CMK (cell line): Measurements from ENCODE around the gene KRTAP10-6.
A peak's percentile ranks its signal among the peaks of the same experiment; 100 is the strongest.
"Not testable (repeated sequence)": the region's sequence is repeated elsewhere in the genome, so short reads cannot be mapped to it uniquely, and the experiment has no call there.

Experiments used
- DNase-seq: peaks from one replicate; pipeline ENCODE4 v3.0.0-alpha.2; 2010; ENCODE audit warnings: low read depth

Gene KRTAP10-6

GRCh38 chr21:44599264-44600029 lies 7.1 kb upstream of the KRTAP10-6 start:
- no peak for DNase-seq

DNA sequence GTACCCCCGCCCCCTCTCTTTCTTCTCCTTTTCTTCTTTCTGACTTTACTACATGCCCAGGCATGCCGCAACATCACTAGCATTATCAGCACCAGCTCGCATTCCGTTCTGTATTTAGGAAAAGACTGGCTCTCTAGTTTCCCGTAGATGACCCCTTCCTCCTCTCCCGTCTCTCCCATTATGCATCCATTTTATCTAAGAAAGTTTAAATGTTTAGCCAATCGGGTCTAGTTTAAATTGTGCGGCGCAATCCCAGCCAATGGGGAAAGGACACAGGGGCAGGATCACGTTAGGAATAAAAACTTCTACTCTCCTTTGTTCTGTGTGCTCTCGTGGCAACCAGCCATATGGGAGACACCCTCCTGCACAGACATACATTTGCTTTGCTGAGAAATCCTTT lies 5.8 kb upstream of the KRTAP10-6 start:
- DNase-seq: no peak

- DNase-seq: no peak
Observed at GRCh38 chr21:44596068-44596725, 3.9 kb upstream of the KRTAP10-6 start.

DNA sequence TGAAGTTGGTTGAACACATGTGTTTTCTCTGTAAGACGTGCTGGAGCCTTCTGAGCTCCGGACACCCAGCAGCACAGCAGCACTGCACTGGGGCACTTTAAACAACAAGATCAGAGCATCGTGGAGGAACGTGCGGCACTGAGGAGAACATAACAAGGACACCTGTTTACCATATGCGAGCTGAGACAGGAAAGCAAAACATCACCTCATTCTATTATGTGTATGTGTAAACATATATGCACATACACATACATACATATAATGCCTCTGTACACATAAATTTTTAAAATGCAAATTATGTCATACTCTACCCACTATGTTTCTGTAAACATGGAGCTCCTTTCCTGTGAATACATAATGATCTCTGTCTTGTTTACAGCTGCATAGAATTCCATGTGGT lies 3.2 kb upstream of the KRTAP10-6 start:
- no peak for DNase-seq

- DNase-seq: no peak
Observed at GRCh38 chr21:44594406-44594916, 2.2 kb upstream of the KRTAP10-6 start.

DNA sequence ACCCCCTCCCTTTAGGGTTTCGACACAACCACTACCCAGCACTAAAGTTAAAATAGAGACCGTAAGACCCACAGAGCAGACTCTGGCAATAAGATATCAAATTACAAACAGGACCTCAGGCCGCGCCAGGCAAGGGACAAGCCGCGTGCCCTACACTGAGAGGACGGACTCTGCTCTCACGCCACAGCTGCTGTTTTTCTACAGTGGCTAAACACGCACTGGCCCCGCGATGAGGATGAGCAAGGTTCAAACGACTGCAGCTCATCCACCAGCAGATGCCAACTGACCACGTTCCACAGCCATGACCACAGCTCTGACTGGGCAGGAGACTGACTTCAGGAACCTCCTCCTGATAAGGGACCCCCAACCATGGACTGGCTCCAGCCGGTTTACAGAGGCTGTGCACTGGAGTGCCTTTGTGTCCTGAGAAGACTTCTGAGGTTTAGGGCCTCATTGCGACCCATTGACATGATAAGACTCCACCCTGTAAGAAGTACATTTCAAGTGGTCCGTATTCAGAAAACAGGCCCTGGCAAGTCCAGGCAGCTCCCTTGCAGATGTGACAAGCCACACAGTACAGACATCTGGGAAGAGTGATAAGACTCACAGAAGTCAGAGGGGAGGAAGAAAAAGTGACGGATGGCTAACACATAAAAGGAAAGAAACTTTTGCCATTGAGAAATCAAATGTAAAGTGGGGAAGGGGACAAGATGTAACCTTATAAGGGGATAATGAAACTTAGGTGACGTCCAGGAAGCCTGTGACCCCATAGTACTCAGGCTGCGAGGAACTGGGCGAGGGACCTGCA lies 1.5 kb upstream of the KRTAP10-6 start:
- peak; percentile 91 for DNase-seq

GRCh38 chr21:44591801-44592130 lies 539 bp downstream of the KRTAP10-6 start:
- DNase-seq: not testable (repeated sequence)

DNA sequence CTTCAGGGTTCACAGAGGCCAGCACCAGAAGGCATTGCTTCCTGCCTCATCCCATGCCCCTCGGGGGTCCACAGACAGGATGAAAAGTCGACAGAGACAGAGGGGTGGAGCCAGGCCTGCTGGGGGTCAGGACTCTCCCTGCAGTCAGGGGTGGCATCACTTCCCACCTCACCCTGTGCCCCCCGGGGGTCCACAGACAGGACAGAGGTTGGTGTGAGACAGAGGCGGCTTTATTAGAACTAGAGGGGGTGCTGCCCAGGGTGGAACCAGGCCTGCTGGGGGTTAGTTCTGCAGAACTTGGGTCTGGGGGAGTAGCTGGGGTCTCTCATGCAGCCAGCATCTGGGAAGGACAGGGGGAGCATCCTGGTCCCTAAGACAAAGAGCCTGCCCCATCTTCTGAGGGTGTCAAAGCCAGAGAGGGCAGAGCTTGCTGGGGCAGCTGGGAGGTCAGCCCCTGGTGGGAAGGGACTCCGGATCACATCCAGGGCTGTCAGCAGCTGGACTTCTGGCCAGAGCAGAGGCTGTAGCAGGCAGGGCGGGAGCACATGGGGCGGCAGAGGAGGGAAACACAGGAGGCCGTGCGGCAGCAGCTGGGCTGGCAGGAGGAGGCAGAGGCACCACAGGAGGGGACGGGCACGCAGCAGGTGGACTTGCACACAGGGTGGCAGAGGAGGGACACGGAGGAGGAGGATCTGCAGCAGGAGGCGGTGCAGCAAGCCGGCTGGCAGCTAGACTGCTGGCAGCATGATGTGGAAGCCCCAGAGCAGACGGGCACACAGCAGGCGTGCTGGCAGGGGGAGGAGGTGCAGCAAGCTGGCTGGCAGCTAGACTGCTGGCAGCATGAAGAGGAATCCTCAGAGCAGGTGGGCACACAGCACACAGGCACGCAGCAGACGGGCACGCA lies 1.2 kb downstream of the KRTAP10-6 start:
- DNase-seq: not testable (repeated sequence)

- no peak for DNase-seq
Observed at GRCh38 chr21:44590311-44590721, 2.0 kb downstream of the KRTAP10-6 start.

DNA sequence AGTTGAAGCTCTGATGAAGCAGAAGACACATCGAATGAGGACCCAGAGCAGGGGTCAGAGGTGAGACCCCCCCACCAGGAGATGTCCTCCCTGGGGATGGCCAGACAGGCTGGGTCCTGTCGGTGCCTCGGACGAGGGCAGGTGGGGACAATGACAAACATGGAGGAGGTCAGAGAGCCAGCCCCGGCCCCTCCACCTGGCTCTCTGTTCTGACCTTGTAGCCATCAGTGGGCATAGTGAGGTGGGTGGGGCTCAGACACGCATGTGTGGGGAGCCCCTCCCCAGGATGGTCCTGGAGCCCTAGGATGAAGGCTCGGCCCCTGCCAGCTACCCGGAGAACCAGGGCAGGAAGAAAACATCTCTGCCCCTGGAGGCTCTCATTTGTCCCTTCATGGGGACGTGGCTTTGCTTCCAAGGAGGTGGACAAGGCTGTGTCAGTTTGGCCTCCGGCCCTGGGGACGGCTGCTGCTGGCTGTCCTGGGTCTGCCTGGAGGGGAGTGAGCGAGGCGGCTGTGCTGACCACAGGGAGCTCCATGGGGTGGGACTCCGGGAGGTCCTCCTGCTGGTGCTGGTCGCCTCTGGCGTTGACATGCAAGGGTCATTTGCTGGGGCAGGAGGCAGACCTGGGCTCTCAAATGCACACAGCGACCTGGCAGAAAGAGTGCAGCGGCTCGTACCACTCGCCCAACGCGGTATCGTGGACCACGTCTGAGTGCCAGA lies 2.6 kb downstream of the KRTAP10-6 start:
- no peak for DNase-seq

- DNase-seq: no peak
Observed at GRCh38 chr21:44589094-44589493, 3.2 kb downstream of the KRTAP10-6 start.

DNA sequence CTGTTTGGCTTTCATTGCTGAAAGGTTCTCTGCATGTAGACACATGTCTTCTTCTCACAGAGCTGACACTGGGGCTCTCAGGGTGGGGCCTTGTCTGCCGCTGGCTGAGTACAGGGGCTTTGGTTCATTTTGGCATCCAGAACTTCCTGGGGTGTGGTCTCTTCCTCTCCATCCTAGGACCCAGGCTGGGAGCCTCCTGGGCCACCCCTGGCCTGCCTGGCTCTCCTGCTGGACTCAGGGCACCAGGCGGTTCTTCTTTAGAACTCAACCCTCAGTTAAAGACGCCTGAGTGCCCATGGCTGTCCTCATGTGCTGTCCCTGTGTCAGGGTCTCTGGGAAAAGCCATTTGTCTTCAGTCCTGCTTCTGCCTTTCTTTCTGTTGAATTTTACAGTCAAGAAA lies 6.4 kb downstream of the KRTAP10-6 start:
- no peak for DNase-seq

- no peak for DNase-seq
Observed at GRCh38 chr21:44583800-44584147, 8.5 kb downstream of the KRTAP10-6 start.

DNA sequence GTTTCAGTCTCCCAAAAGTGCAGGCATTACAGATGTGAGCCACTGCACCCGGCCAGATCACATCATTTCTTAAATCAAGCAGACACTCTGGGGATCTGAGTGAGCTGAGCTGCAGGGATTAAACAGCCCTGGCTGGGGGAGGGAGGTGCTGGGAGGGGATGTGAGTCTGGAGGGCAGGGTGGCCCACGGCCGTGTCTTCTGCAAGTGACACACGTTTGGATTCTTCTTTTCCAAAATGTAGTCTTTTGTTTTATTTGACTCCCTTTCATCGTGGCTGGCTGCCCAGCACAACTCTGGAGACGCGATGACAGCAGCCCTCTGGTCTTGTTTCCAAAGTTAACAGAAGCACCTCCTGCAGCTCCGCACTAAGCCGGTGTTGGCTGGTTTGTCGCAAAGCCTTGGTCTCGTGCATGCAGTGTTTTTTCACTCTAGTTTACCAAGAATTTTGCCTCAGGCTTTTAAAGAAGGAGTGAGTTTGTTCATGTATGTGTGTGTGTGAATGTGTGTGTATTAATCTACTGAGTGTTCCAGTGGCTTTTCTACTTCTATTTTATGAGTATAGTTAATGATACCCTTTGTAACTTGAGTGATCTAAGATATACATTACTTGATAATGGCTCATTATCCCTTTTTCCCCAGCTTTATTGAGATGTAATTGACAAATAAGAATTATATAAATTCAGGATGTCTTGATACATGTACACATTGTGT lies 9.1 kb downstream of the KRTAP10-6 start:
- DNase-seq: no peak

DNA sequence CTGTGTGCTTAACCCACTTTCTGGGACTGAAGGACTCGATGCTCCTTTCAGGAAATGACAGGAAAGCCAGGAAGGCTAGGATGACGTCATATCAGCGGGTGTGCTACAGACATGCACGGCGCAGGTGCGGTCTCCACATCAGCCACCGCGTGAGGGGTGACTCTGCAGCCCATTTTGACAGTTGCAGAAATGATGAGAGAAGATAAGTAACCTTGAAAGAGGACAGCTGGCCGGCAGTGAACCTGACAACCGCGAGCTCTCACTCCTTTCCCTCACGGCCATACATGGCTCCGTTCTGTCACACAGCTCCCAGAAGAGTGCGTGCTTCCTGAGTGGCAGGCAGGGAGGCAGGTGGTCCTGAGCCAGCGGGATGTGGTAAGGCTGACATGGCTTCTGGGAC lies 10.2 kb downstream of the KRTAP10-6 start:
- no peak for DNase-seq

DNA sequence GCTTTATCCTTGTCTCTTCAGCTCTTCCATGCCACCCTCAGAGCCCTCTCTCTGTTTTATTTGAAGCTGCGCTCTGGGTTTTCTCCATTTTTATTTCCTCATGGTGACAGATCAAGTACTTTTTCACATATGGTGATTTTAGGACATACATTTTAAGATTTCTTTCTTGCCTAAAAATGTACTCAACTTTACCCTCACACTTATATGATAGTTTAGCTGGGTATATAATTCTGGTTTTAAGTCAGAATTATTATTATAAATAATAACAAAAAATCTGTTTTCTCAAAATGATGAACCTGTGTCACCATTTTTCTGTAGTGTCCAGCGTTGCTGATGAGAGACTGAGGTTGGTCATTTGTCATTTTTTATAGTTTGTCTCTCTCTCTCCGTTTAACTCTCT lies 11.1 kb downstream of the KRTAP10-6 start:
- DNase-seq: no peak

DNA sequence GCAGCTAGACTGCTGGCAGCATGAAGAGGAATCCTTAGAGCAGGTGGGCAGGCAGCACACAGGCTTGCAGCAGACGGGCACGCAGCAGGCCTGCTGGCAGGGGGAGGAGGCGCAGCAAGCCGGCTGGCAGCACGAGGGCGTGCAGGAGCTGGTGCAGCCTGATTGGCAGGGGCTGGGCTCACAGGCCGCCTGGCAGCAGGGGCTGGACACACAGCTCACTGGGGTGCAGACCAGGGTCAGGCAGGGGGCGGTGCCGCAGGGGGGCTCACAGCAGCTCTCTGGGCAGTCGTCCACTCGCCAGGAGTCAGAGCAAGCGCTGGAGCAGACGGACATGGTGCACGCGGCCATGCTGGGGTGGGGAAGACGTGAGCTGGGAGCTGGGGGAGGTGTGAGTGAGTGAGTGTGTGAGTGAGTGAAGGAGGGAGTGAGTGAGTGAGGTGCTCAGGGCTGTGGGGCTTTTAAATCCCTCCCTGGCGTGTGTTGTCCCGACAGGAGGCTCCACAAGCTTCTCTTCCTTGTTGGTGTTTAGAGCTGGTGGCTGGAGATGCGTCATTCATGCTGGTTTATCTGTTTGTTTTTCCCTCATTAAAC lies 12.0 kb downstream of the KRTAP10-6 start, which contains the start of gene KRTAP10-5:
TSS of gene KRTAP10-5 (minus strand) at position 374 of the 591 bp plus-strand sequence. CDS start at position 348, 26 bp downstream.
- not testable (repeated sequence) for DNase-seq

DNA sequence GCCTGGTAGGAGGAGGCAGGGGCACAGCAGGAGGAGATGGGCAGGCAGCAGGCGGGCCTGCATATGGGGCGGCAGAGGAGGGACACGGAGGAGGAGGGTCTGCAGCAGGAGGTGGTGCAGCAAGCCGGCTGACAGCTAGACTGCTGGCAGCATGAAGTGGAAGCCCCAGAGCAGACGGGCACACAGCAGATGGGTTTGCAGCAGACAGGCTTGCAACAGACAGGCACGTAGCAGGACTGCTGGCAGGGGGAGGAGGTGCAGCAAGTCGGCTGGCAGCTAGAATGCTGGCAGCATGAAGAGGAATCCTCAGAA lies 12.5 kb downstream of the KRTAP10-6 start:
- no peak for DNase-seq

GRCh38 chr21:44579056-44579832 lies 13.1 kb downstream of the KRTAP10-6 start:
- no peak for DNase-seq
